C1 segment of cervical spinal cord (tissue), 14 donors: ENCODE results near the gene DYNC1LI2.
A peak's percentile ranks its signal among the peaks of the same experiment; 100 is the strongest.

ENCODE experiments used
- DNase-seq, 14 donors: peaks; one replicate each; lab custom pipeline; 2025; lab: John Stamatoyannopoulos, UW

DYNC1LI2 gene

GRCh38 chr16:66740533-66740932, 10.9 kb downstream of the DYNC1LI2 start:
- peak in 1 of 14 donors; percentile 14 for DNase-seq

- peak in 1 of 14 donors; percentile 20 for DNase-seq
Observed at GRCh38 chr16:66740010-66740409, 11.4 kb downstream of the DYNC1LI2 start.

DNA sequence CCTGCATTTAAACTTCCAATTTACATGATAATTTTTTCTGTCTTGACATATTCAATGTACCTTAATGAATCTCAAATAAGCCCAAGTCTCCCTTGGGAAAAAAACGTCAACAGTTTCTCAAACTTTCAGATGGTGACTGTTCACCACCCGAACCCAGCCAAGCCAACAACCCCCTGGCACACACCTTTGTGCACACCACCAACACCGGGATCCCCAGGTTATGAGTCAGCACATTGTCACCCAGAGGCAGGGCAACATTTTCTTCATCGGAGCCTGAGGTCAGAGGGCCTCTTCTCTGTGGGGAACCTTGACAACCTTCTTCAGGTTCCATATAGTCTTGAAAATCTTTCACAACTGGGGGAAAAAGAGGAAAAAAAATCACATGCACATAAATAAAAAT, 15.5 kb downstream of the DYNC1LI2 start:
- DNase-seq: no peak

DNA sequence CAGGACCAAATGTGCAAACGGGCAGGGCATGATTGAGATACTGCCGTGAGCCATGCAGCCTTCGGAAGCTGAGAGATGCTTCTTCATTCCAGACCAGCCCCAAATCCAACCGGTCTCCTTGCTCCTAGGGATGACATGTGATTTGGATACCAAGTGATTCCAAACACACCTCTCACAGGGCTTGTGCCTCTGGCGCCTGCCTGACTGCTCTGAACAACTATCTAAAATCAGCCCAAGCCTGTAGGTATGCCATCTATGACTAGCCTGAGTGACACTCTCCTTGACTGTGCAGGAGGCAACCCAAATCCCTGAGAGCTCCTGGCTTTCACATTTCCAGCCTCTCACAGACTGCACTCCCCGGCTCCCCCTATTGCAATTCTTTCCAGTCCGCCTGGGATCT, 20.3 kb downstream of the DYNC1LI2 start:
- no peak for DNase-seq

- DNase-seq: no peak
Observed at GRCh38 chr16:66728804-66729203, 22.6 kb downstream of the DYNC1LI2 start.

GRCh38 chr16:66728117-66728787, 23.2 kb downstream of the DYNC1LI2 start:
- DNase-seq: peak in 7 of 14 donors; percentile 13 to 79 (median 20)

DNA sequence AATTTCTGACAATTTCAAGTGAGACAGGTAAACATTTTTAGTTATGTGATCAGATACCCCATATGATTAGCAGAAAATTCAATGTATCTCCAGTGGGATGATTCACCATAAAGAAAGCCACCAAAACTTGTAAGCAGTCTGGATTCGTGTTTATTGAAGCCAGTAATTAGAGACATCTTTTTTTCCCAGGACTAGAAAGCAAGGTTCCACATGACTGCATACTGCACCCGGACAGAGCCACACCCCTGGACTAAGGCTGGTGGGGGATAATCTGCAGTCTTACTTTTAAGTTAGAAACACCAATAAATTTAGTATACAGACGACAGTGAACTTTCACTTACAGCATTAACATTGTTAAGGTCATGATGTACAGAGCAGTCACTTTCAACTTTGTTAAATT, 30.6 kb downstream of the DYNC1LI2 start:
- DNase-seq: no peak

GRCh38 chr16:66719246-66719645, 32.2 kb downstream of the DYNC1LI2 start:
- DNase-seq: no peak

DNA sequence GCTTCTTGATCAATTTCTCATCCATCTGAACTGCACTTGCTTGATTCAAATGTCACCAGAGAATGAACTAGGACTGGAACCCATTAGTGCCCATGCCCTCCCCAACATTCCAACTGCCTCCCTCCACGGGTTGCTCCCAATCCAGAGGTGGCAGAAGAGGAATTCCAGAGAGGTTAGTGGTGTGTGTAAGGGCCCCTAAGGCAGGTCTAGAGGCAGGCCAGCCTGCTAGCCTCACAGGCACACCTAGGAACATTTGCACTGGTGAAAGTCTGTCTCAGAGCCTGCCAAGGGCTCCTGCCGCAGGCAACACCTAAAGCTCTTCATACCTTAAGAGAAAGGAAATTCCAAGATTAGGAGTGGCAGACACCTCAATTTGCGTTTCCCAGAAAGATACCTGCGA, 33.6 kb downstream of the DYNC1LI2 start:
- DNase-seq: no peak

GRCh38 chr16:66717112-66717675, 34.2 kb downstream of the DYNC1LI2 start:
- DNase-seq: peak in 7 of 14 donors; percentile 4 to 31 (median 18)

GRCh38 chr16:66714654-66715307, 36.6 kb downstream of the DYNC1LI2 start:
- DNase-seq: no peak

GRCh38 chr16:66714062-66714461, 37.3 kb downstream of the DYNC1LI2 start:
- no peak for DNase-seq

- no peak for DNase-seq
Observed at GRCh38 chr16:66713076-66713475, 38.3 kb downstream of the DYNC1LI2 start.

- no peak for DNase-seq
Observed at GRCh38 chr16:66712512-66712911, 38.9 kb downstream of the DYNC1LI2 start.

DNA sequence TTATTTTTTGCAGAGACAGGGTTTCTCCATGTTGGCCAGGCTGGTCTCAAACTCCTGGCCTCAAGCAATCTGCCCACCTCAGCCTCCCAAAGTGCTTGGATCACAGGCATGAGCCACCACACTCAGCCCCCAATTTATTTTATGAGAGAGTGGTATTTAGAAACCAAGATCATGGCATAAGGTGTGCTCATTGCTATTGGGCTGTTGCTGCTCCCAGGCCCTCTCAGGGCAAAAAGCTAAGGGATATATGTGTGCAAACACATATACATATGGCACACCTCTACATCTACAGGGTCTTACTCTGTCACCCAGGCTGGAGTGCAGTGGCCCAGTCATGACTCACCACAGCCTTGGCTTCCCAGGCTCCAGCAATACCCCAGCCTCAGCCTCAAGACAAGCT, 39.8 kb downstream of the DYNC1LI2 start:
- DNase-seq: no peak

- peak in 5 of 14 donors; percentile 25 to 43 (median 40) for DNase-seq
Observed at GRCh38 chr16:66706506-66706880, 44.9 kb downstream of the DYNC1LI2 start.

DNA sequence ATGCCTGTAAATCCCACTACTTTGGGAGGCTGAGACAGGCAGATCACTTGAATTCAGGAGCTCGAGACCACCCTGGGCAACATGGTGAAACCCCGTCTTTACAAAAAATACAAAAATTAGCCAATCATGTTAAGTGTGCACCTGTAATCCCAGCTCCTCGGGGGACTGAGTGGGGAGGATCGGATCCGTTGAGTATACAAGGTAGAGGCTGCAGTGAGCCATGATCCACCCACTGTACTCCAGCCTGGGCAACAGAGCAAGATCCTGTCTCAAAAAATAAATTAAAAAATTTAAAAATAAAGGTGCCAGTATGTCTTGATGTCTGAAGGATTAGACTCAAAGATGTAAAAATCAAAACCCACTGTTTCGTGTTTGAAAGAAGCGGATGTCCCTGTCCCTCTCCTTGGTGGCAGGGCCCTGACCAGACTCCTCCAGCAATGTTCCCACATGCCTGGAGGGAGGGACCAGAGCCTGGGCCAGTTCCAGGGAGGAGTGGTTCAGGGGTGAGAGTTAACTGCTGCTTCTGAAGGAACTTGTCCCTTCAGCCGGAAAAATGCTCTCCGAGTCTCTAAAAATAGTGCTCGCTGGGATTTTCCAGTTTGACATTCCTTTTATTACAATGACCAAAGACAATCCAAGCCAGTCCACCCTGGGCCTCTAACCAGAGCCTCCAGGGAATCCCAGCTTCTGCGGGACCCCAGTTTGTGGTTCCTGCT, 45.5 kb downstream of the DYNC1LI2 start:
- DNase-seq: peak in 5 of 14 donors; percentile 20 to 46 (median 40)

DNA sequence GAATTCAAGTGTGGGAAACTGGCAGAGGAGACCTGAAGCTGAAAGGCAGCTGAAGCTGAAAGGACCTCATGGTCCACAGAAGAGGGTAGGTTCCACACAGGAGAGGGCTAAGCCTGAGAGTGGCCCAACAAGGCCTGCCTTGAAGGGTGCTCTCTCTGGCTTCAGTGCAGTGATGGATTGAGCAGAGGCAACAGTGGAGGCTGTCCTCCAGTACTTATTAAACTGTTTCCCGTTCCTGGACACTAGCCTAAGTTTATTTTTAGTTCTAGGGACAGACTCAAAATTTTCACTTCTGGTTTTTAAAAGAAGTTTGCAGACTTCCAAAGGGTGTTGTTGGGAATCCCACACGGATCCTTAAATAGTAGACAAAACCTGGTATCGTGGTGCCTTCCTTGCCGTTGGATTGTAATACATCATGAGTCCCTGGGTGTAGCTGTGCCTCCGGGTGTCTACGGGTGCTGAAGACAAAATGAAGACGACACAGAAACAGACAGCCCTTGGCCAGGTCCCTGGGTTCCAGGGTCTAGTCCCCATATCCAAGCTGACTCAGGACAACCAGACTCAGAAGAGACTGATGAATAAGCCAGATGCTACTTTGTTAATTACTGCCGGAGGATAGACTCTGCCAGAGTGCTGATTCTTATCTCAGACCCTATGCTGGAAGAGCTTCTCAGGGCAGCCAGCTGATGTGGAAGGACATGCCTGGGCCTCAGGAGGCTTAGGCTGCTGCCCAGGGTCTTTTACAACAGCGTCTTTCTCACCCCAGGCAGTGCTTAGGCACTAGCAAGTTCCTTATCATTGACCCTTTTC, 47.8 kb downstream of the DYNC1LI2 start:
- DNase-seq: peak in 1 of 14 donors; percentile 15

DNA sequence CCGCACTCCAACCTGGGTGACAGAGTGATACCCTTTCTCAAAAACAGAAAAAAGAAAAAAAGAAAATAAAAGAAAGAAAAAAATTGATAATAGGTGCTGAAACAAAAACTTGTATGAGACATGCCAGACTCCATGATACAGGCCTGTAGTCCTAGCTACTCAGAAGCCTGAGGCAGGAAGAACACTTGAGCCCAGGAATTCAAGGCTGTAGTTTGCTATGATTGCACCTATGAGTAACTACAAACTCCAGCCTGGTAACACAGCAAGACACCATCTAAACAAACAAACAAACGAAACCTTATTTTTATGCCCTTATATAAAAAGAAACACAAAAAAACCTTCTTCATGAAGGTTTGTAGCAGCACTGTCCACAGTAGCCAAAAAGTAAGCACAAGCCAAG, 49.9 kb downstream of the DYNC1LI2 start:
- no peak for DNase-seq

DNA sequence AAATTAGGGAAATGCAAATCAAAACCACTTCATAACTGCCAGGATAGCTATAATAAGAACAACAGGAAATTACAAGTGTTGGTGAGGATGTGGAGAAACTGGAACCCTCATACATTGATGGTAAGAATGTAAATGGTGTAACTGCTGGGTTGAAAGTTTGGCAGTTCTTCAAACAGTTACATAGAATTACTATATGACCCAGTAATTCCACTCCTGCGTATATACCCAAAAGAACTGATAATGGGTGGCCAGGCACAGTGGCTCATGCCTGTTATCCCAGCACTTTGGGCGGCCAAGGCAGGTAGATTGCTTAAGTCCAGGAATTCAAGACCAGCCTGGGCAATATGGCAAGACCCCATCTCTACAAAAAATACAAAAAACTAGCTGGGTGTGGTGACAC, 50.4 kb downstream of the DYNC1LI2 start:
- DNase-seq: no peak

DNA sequence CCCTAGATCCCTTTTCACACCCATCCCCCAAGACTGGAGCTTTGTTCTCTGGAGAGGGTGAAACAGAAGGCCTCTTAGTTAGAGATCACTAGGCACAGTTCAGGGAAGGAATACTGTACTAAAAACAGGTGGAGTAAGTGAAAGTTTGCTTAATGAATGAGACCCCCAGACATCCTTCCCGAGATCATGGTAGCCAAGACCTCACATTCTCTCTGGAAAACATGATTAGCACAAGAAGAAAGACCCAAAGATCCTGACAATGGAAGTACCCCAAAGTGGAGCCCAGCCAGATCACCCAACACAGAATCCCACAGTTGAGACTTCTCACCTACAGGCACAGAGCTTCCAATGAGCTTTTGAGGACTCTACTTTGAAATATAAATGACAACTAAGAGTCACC, 51.5 kb downstream of the DYNC1LI2 start:
- no peak for DNase-seq

DNA sequence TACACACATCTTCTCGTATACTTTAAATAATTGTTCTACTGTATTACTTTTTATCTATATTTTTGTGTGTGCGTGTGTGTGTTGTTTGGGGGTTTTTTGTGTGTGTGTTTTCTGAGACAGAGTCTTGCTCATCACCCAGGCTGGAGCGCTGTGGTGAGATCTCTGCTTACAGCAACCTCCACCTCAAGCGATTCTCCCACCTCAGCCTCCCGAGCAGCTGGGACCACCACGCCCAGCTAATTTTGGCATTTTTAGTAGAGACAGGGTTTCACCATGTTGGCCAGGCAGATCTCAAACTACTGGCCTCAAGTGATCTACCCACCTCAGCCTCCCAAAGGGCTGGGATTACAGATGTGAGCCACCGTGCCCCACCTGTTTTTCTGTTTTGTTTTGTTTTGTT, 53.4 kb downstream of the DYNC1LI2 start:
- DNase-seq: no peak
